Measurements from ENCODE around the gene SLC30A4. TPM values are rescaled to one million over a fixed set of nuclear protein-coding genes. Genes with fewer than 3 reads are reported as not detected.

SLC30A4 gene
- total RNA-seq, 1 donor from 2014 or later, result 2.7 TPM

GRCh38 chr15:45498701-45499100 lies 23.9 kb downstream of the SLC30A4 start:
- TF ChIP-seq CTCF (conservative IDR thresholded peaks at IDR 0.05), result no peak
- Mint-ChIP-seq H3K4me3 (no peak overlapping the region), H3K27ac (ENCODE audit: unreplicated experiment) (no peak overlapping the region), H3K36me3 (ENCODE audit: low read depth) (no peaks in the 10 kb centered on the region), H3K27me3 (ENCODE audit: low read depth) (no peaks in the 10 kb centered on the region), H3K9me3 (no peaks in the 10 kb centered on the region), H3K4me1 (no peaks in the 10 kb centered on the region)
- no peak for DNase-seq (ENCODE audit: low read depth, low spot score)

DNA sequence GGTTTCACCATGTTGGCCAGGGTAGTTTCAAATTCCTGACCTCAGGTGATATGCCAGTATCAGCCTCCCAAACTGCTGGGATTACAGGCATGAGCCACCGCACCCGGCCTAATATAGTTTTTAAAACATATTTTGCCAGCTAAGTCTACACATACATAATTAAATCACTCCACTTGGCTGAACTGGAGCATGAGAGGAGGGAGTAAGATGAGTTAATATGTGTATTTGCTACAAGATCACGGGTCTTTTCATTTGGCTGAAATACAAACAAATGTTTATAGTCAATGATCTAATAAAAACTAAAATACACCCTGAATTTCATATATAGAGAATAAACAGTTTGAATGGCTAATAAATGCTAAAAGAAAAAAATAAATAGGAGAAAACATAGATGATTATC lies 25.3 kb downstream of the SLC30A4 start:
- H3K4me3 Mint-ChIP-seq, result no peak overlapping the region
- no peaks in the 10 kb centered on the region for H3K27me3 Mint-ChIP-seq (ENCODE audit: low read depth)
- TF ChIP-seq CTCF (conservative IDR thresholded peaks at IDR 0.05), result no peak
- H3K4me1 Mint-ChIP-seq, result no peaks in the 10 kb centered on the region
- no peak overlapping the region for H3K27ac Mint-ChIP-seq (ENCODE audit: unreplicated experiment)
- H3K36me3 Mint-ChIP-seq (ENCODE audit: low read depth), result no peaks in the 10 kb centered on the region
- H3K9me3 Mint-ChIP-seq, result no peaks in the 10 kb centered on the region
- DNase-seq (ENCODE audit: low read depth, low spot score), result no peak

GRCh38 chr15:45496658-45497057 lies 25.9 kb downstream of the SLC30A4 start:
- Mint-ChIP-seq H3K36me3 (ENCODE audit: low read depth) (no peaks in the 10 kb centered on the region), H3K27ac (ENCODE audit: unreplicated experiment) (no peak overlapping the region), H3K9me3 (no peaks in the 10 kb centered on the region), H3K27me3 (ENCODE audit: low read depth) (no peaks in the 10 kb centered on the region), H3K4me3 (no peak overlapping the region), H3K4me1 (no peaks in the 10 kb centered on the region)
- no peak for TF ChIP-seq CTCF (conservative IDR thresholded peaks at IDR 0.05)
- no peak for DNase-seq (ENCODE audit: low read depth, low spot score)

GRCh38 chr15:45495588-45495987 lies 27.0 kb downstream of the SLC30A4 start:
- Mint-ChIP-seq H3K27ac (ENCODE audit: unreplicated experiment) (no peak overlapping the region), H3K36me3 (ENCODE audit: low read depth) (no peaks in the 10 kb centered on the region), H3K4me1 (no peaks in the 10 kb centered on the region), H3K9me3 (no peaks in the 10 kb centered on the region), H3K4me3 (no peak overlapping the region), H3K27me3 (ENCODE audit: low read depth) (no peaks in the 10 kb centered on the region)
- DNase-seq (ENCODE audit: low read depth, low spot score), result no peak
- no peak for TF ChIP-seq CTCF (conservative IDR thresholded peaks at IDR 0.05)

DNA sequence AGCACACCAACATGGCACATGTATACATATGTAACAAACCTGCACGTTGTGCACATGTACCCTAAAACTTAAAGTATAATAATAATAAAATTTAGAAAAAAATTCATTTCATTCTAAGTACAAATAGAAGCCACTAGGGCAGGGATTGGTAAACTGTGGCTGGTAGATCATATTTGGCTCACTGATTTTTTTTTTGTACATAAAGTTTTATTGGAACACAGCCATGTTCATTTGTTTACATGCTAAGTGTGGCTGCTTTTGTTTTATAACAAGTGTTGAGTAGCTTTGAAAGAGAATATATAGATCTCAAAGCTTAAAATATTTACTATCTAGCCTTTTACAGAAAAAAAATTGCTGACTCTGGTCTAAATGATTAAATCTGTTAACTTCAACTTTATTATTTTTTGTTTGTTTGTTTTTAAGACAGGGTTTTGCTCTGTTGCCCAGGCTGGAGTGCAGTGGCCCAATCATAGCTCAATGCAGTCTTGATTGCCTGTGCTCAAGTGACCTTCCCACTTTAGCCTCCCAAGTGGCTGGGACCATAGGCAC lies 32.8 kb downstream of the SLC30A4 start:
- Mint-ChIP-seq H3K27ac (ENCODE audit: unreplicated experiment) (no peak overlapping the region), H3K4me3 (no peak overlapping the region), H3K9me3 (no peaks in the 10 kb centered on the region), H3K36me3 (ENCODE audit: low read depth) (no peaks in the 10 kb centered on the region), H3K27me3 (ENCODE audit: low read depth) (no peaks in the 10 kb centered on the region), H3K4me1 (no peaks in the 10 kb centered on the region)
- no peak for DNase-seq (ENCODE audit: low read depth, low spot score)
- TF ChIP-seq CTCF (conservative IDR thresholded peaks at IDR 0.05), result no peak

DNA sequence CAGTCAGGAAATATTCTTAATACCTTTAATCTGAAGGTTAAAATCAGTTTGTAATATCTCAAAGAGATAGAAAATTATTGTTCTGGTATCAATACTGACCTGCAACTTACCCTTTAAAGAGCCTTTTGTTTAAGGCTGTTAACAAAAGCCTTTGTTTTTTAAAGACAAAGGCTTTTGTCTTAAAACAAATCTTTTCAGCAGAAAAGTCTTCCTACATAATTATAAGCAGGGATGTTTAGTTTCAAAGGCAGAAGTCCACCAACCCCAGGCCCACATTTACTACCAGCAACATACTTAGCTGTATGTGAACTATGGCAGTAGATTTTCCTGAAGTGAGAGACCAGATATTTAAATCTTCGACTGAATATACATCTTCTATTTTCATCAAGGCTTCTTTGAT lies 36.2 kb downstream of the SLC30A4 start:
- no peaks in the 10 kb centered on the region for H3K27me3 Mint-ChIP-seq (ENCODE audit: low read depth)

More for the DNA sequence above, 36.2 kb downstream of the SLC30A4 start:
- Mint-ChIP-seq H3K9me3 (no peaks in the 10 kb centered on the region), H3K4me3 (no peak overlapping the region), H3K4me1 (peaks cover 3% of the 10 kb centered on the region), H3K27ac (ENCODE audit: unreplicated experiment) (no peak overlapping the region), H3K36me3 (ENCODE audit: low read depth) (no peaks in the 10 kb centered on the region)
- no peak for TF ChIP-seq CTCF (conservative IDR thresholded peaks at IDR 0.05)
- DNase-seq (ENCODE audit: low read depth, low spot score), result no peak
